Thyroid gland (tissue), 4 donors: Measurements from ENCODE around the gene FER. TPM values are rescaled to one million over a fixed set of nuclear protein-coding genes. Genes with fewer than 3 reads are reported as not detected.

Experiments
- DNase-seq, 2 donors: peaks; one replicate each; pipeline ENCODE4 v3.0.0-alpha.2; 2019
- H3K27ac ChIP-seq, 3 donors: fragments of 200-600 bp; sonication (generic); 1 replicate in 2 of 3; 2 replicates in 1 of 3; pipeline ENCODE4 v1.5.1; 2016 to 2019; ENCODE audit warnings: mild to moderate bottlenecking in 1 of 3, moderate library complexity in 1 of 3
- H3K27me3 ChIP-seq: fragments of 200-600 bp; sonication (generic); one replicate; pipeline ENCODE4 v1.5.1; 2019
- H3K36me3 ChIP-seq, 2 donors: fragments of 200-600 bp; sonication (generic); one replicate each; pipeline ENCODE4 v1.5.1; 2016 to 2019
- H3K4me1 ChIP-seq, 2 donors: fragments of 200-600 bp; sonication (generic); one replicate each; pipeline ENCODE4 v1.5.1; 2017 to 2019
- H3K4me3 ChIP-seq, 3 donors: fragments of 200-600 bp; sonication (generic); replicated peaks in 1 of 3; 1 replicate in 2 of 3; 2 replicates in 1 of 3; pipeline ENCODE4 v1.5.1; 2016; ENCODE audit warnings: mild to moderate bottlenecking in 1 of 3
- H3K9me3 ChIP-seq: fragments of 200-600 bp; sonication (generic); one replicate; pipeline ENCODE4 v1.5.1; 2017
- CTCF ChIP-seq, 6 experiments: fragments of 200-600 bp in 3 of 6; fragments of 450-650 bp in 3 of 6; sonication (generic) in 3 of 6; IDR thresholded peaks; one replicate each; pipeline ENCODE4 v1.5.1; 2016 to 2019; ENCODE audit warnings: antibody characterized with exemption in 6 of 6, mild to moderate bottlenecking in 2 of 6, inconsistent platforms in 1 of 6, moderate library complexity in 1 of 6
- POLR2A ChIP-seq, 2 donors: fragments of 450-650 bp; IDR thresholded peaks; one replicate each; pipeline ENCODE4 v1.6.1; 2017; ENCODE audit warnings: antibody characterized with exemption in 2 of 2, mild to moderate bottlenecking in 2 of 2, moderate library complexity in 1 of 2
- WGBS, 2 donors: methylation state at CpG; one replicate each; pipeline ENCODE4 v1.1.5; 2017; 5-methylcytosine and 5-hydroxymethylcytosine counted together
- intact Hi-C: fragments of 100-400 bp; cut with DNase I; formaldehyde crosslinking; loops from one replicate; pipeline ENCODE4 v1.15.1; 2023
- total RNA-seq, 4 donors: library from RNA; depleted of rRNA; stranded (reverse); fragments of >200 nt; gene quantifications; one replicate each; pipeline ENCODE4 v1.2.3, GENCODE V29; 2016

The FER gene
- total RNA-seq, 4 donors from 2014 or later: 38.8 to 79.1 (median 45.2) TPM

GRCh38 chr5:109177227-109177626, 429.5 kb downstream of the FER start:
- intact Hi-C loops: no loop called here
- no peak for TF ChIP-seq POLR2A (IDR thresholded peaks at IDR 0.05)
- no peak for TF ChIP-seq CTCF (IDR thresholded peaks at IDR 0.05)

GRCh38 chr5:109177782-109178181, 430.1 kb downstream of the FER start:
- intact Hi-C loops: no loop called here
- no peak overlapping the region for H3K4me3 ChIP-seq
- H3K27me3 ChIP-seq: no peaks in the 10 kb centered on the region
- no peak overlapping the region for H3K27ac ChIP-seq
- no peaks in the 10 kb centered on the region for H3K9me3 ChIP-seq
- no peaks in the 10 kb centered on the region for H3K36me3 ChIP-seq
- TF ChIP-seq POLR2A (IDR thresholded peaks at IDR 0.05): no peak
- no peaks in the 10 kb centered on the region for H3K4me1 ChIP-seq
- no peak for DNase-seq

More at GRCh38 chr5:109177227-109177626, 429.5 kb downstream of the FER start:
- no peaks in the 10 kb centered on the region for H3K27me3 ChIP-seq
- no peak for DNase-seq
- H3K27ac ChIP-seq: no peak overlapping the region
- no peaks in the 10 kb centered on the region for H3K9me3 ChIP-seq
- no peaks in the 10 kb centered on the region for H3K36me3 ChIP-seq
- H3K4me1 ChIP-seq: no peaks in the 10 kb centered on the region
- 76% methylated on average over 2 of the region's 2 CpGs for WGBS, 2 donors
- no peak overlapping the region for H3K4me3 ChIP-seq

- Histone ChIP-seq H3K4me1 (no peaks in the 10 kb centered on the region), H3K27me3 (no peaks in the 10 kb centered on the region), H3K27ac (no peak overlapping the region), H3K9me3 (no peaks in the 10 kb centered on the region), H3K36me3 (no peaks in the 10 kb centered on the region), H3K4me3 (no peak overlapping the region)
- intact Hi-C loops: no loop called here
- WGBS, 2 donors: 96 to 97% methylated on average over 4 of the region's 4 CpGs
- TF ChIP-seq CTCF (IDR thresholded peaks at IDR 0.05): no peak
- TF ChIP-seq POLR2A (IDR thresholded peaks at IDR 0.05): no peak
- DNase-seq: no peak
Measured at GRCh38 chr5:109180668-109181067, 433.0 kb downstream of the FER start.

GRCh38 chr5:109186759-109187158, 439.1 kb downstream of the FER start:
- DNase-seq: no peak
- H3K27ac ChIP-seq: no peak overlapping the region

GRCh38 chr5:109191153-109191558, 443.5 kb downstream of the FER start:
- no peak overlapping the region for H3K27ac ChIP-seq
- DNase-seq: peak in 1 of 2 donors; percentile 11
- H3K36me3 ChIP-seq: peaks cover 0 to 10% of the 10 kb centered on the region in 2 donors
- no peaks in the 10 kb centered on the region for H3K9me3 ChIP-seq
- H3K4me1 ChIP-seq: peaks cover 0 to 17% of the 10 kb centered on the region in 2 donors
- intact Hi-C loops: no loop called here
- WGBS, 2 donors: 60 to 62% methylated on average over 2 of the region's 2 CpGs
- TF ChIP-seq POLR2A (IDR thresholded peaks at IDR 0.05) (no peak), CTCF (IDR thresholded peaks at IDR 0.05) (no peak)
- H3K4me3 ChIP-seq: no peak overlapping the region
- H3K27me3 ChIP-seq: no peaks in the 10 kb centered on the region

More at GRCh38 chr5:109186759-109187158, 439.1 kb downstream of the FER start:
- TF ChIP-seq POLR2A (IDR thresholded peaks at IDR 0.05) (no peak), CTCF (IDR thresholded peaks at IDR 0.05) (no peak)
- Histone ChIP-seq H3K4me1 (peaks cover 0 to 6% of the 10 kb centered on the region in 2 donors), H3K9me3 (no peaks in the 10 kb centered on the region), H3K27me3 (no peaks in the 10 kb centered on the region), H3K4me3 (no peak overlapping the region), H3K36me3 (peaks cover 0 to 10% of the 10 kb centered on the region in 2 donors)
- WGBS, 2 donors: 89 to 90% methylated on average over 3 of the region's 3 CpGs
- intact Hi-C loops: no loop called here

GRCh38 chr5:109192027-109192426, 444.3 kb downstream of the FER start:
- no peak overlapping the region for H3K27ac ChIP-seq
- no peak for DNase-seq
- no peaks in the 10 kb centered on the region for H3K9me3 ChIP-seq
- TF ChIP-seq CTCF (IDR thresholded peaks at IDR 0.05): no peak
- no peak for TF ChIP-seq POLR2A (IDR thresholded peaks at IDR 0.05)
- peaks cover 0 to 10% of the 10 kb centered on the region in 2 donors for H3K36me3 ChIP-seq
- WGBS, 2 donors: 92 to 100% methylated on average over 1 of the region's 1 CpG
- H3K4me3 ChIP-seq: no peak overlapping the region
- no peaks in the 10 kb centered on the region for H3K27me3 ChIP-seq
- peaks cover 0 to 17% of the 10 kb centered on the region in 2 donors for H3K4me1 ChIP-seq
- intact Hi-C loops: no loop called here
